ENCODE data around the gene SOX5. TPM values are rescaled to one million over a fixed set of nuclear protein-coding genes. Genes with fewer than 3 reads are reported as not detected.

SOX5 gene
- total and polyA plus RNA-seq, 2 donors (not counting 1 experiment from before 2014, with no cell fraction given): 9.2 to 32.0 TPM

DNA sequence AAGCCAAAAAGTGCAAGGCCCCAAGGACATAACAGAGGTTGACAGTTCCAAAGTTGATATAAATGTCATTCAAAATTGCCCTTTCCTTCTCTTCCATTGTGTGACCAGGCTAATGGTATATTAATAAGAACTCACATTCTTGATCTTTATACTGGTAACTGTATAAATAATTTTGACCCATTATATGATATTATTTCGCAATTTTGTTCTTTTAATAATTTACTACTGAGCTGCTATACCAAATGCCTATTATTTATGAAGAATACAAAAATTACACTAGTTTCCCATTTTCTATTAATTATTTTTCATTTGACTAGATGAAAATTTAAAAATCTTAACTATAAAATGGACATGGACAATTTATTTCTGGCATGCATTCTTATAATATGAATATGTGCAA is 370.2 kb downstream of the SOX5 start:
- no peaks in the 10 kb centered on the region for H3K9me3 ChIP-seq (ENCODE audit: control insufficient read depth, insufficient read depth, low read depth, low read length)
- no peaks in the 10 kb centered on the region for H4K20me1 ChIP-seq (ENCODE audit: control insufficient read depth, extremely low read depth, insufficient read depth, low read length)
- DNase-seq (ENCODE audit: low read depth in 2 of 2): no peak
- no peak for TF ChIP-seq EZH2 (IDR thresholded peaks at IDR 0.05; ENCODE audit: low read length, missing control alignments)
- TF ChIP-seq, protein P1, sequence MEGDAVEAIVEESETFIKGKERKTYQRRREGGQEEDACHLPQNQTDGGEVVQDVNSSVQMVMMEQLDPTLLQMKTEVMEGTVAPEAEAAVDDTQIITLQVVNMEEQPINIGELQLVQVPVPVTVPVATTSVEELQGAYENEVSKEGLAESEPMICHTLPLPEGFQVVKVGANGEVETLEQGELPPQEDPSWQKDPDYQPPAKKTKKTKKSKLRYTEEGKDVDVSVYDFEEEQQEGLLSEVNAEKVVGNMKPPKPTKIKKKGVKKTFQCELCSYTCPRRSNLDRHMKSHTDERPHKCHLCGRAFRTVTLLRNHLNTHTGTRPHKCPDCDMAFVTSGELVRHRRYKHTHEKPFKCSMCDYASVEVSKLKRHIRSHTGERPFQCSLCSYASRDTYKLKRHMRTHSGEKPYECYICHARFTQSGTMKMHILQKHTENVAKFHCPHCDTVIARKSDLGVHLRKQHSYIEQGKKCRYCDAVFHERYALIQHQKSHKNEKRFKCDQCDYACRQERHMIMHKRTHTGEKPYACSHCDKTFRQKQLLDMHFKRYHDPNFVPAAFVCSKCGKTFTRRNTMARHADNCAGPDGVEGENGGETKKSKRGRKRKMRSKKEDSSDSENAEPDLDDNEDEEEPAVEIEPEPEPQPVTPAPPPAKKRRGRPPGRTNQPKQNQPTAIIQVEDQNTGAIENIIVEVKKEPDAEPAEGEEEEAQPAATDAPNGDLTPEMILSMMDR (conservative IDR thresholded peaks at IDR 0.05 in 1 of 2, IDR thresholded peaks at IDR 0.05 in 1 of 2; ENCODE audit: low read depth in 1 of 2, low read length in 2 of 2): no peak
- no peak overlapping the region for H3K4me3 ChIP-seq (replicated peaks in 1 of 4; ENCODE audit: control extremely low read depth in 1 of 4, insufficient read depth in 1 of 4, low read depth in 3 of 4, low read length in 4 of 4)
- no peak overlapping the region for H3K4me2 ChIP-seq (ENCODE audit: extremely low read depth, insufficient read depth, low read length)
- H3K27ac ChIP-seq (ENCODE audit: insufficient read depth, low read length): no peak overlapping the region
- H3K27me3 ChIP-seq (ENCODE audit: control insufficient read depth, insufficient read depth, low read length): no peaks in the 10 kb centered on the region
- H3K4me1 ChIP-seq (ENCODE audit: control insufficient read depth, extremely low read depth, insufficient read depth, low read length): no peaks in the 10 kb centered on the region
- no peak overlapping the region for H2AFZ ChIP-seq (ENCODE audit: low read length)
- no peak overlapping the region for H3K9ac ChIP-seq (ENCODE audit: insufficient read depth, low read length)
- no peaks in the 10 kb centered on the region for H3K36me3 ChIP-seq (ENCODE audit: control insufficient read depth, insufficient read depth, low read length)
- no peaks in the 10 kb centered on the region for H3K79me2 ChIP-seq (ENCODE audit: control insufficient read depth, insufficient read depth, low read length)

- no peaks in the 10 kb centered on the region for H3K36me3 ChIP-seq (ENCODE audit: control insufficient read depth, insufficient read depth, low read length)
- H3K4me3 ChIP-seq (replicated peaks in 1 of 4; ENCODE audit: control extremely low read depth in 1 of 4, insufficient read depth in 1 of 4, low read depth in 3 of 4, low read length in 4 of 4): no peak overlapping the region
- TF ChIP-seq, protein P1 (conservative IDR thresholded peaks at IDR 0.05 in 1 of 2, IDR thresholded peaks at IDR 0.05 in 1 of 2; ENCODE audit: low read depth in 1 of 2, low read length in 2 of 2): no peak
- TF ChIP-seq EZH2 (IDR thresholded peaks at IDR 0.05; ENCODE audit: low read length, missing control alignments): no peak
- H2AFZ ChIP-seq (ENCODE audit: low read length): no peak overlapping the region
- no peak overlapping the region for H3K9ac ChIP-seq (ENCODE audit: insufficient read depth, low read length)
- H3K79me2 ChIP-seq (ENCODE audit: control insufficient read depth, insufficient read depth, low read length): no peaks in the 10 kb centered on the region
- H3K27me3 ChIP-seq (ENCODE audit: control insufficient read depth, insufficient read depth, low read length): no peaks in the 10 kb centered on the region
- no peaks in the 10 kb centered on the region for H4K20me1 ChIP-seq (ENCODE audit: control insufficient read depth, extremely low read depth, insufficient read depth, low read length)
- DNase-seq (ENCODE audit: low read depth in 2 of 2): no peak
- no peak overlapping the region for H3K4me2 ChIP-seq (ENCODE audit: extremely low read depth, insufficient read depth, low read length)
- H3K9me3 ChIP-seq (ENCODE audit: control insufficient read depth, insufficient read depth, low read depth, low read length): no peaks in the 10 kb centered on the region
- H3K4me1 ChIP-seq (ENCODE audit: control insufficient read depth, extremely low read depth, insufficient read depth, low read length): no peaks in the 10 kb centered on the region
- no peak overlapping the region for H3K27ac ChIP-seq (ENCODE audit: insufficient read depth, low read length)
Measured at GRCh38 chr12:23576372-23576771, 373.1 kb downstream of the SOX5 start.

GRCh38 chr12:23569356-23569755 is 380.1 kb downstream of the SOX5 start:
- Histone ChIP-seq H3K4me2 (ENCODE audit: extremely low read depth, insufficient read depth, low read length) (no peak overlapping the region), H3K4me1 (ENCODE audit: control insufficient read depth, extremely low read depth, insufficient read depth, low read length) (no peaks in the 10 kb centered on the region), H3K79me2 (ENCODE audit: control insufficient read depth, insufficient read depth, low read length) (no peaks in the 10 kb centered on the region), H3K27me3 (ENCODE audit: control insufficient read depth, insufficient read depth, low read length) (no peaks in the 10 kb centered on the region), H3K4me3 (replicated peaks in 1 of 4; ENCODE audit: control extremely low read depth in 1 of 4, insufficient read depth in 1 of 4, low read depth in 3 of 4, low read length in 4 of 4) (no peak overlapping the region), H3K36me3 (ENCODE audit: control insufficient read depth, insufficient read depth, low read length) (no peaks in the 10 kb centered on the region), H4K20me1 (ENCODE audit: control insufficient read depth, extremely low read depth, insufficient read depth, low read length) (no peaks in the 10 kb centered on the region), H2AFZ (ENCODE audit: low read length) (no peak overlapping the region), H3K9ac (ENCODE audit: insufficient read depth, low read length) (no peak overlapping the region), H3K9me3 (ENCODE audit: control insufficient read depth, insufficient read depth, low read depth, low read length) (no peaks in the 10 kb centered on the region), H3K27ac (ENCODE audit: insufficient read depth, low read length) (no peak overlapping the region)
- TF ChIP-seq, protein P1 (conservative IDR thresholded peaks at IDR 0.05 in 1 of 2, IDR thresholded peaks at IDR 0.05 in 1 of 2; ENCODE audit: low read depth in 1 of 2, low read length in 2 of 2): no peak
- TF ChIP-seq EZH2 (IDR thresholded peaks at IDR 0.05; ENCODE audit: low read length, missing control alignments): no peak
- no peak for DNase-seq (ENCODE audit: low read depth in 2 of 2)
